Right lobe of liver (tissue), 4 donors: ENCODE measurements around the gene PREX1.

ENCODE experiments used
- POLR2A ChIP-seq: fragments of 450-650 bp; IDR thresholded peaks from one replicate; pipeline ENCODE4 v1.6.1; 2017; ENCODE audit warnings: antibody characterized with exemption, mild to moderate bottlenecking
- TF ChIP-seq, protein P1 (sequence below), 4 donors: fragments of 200-600 bp in 3 of 4; fragments of 450-650 bp in 1 of 4; IDR thresholded peaks; one replicate each; pipeline versions ENCODE4 v1.5.1 to v1.8.0; 2016 to 2022; ENCODE audit warnings: antibody characterized with exemption in 4 of 4, mild to moderate bottlenecking in 2 of 4
- donor health status: DM: no; HTN: no; CAD: no.
- donor health status: DM: no; HTN: no; CAD: no.
- donor health status: DM: no; HTN: yes; CAD: no.

DNA sequence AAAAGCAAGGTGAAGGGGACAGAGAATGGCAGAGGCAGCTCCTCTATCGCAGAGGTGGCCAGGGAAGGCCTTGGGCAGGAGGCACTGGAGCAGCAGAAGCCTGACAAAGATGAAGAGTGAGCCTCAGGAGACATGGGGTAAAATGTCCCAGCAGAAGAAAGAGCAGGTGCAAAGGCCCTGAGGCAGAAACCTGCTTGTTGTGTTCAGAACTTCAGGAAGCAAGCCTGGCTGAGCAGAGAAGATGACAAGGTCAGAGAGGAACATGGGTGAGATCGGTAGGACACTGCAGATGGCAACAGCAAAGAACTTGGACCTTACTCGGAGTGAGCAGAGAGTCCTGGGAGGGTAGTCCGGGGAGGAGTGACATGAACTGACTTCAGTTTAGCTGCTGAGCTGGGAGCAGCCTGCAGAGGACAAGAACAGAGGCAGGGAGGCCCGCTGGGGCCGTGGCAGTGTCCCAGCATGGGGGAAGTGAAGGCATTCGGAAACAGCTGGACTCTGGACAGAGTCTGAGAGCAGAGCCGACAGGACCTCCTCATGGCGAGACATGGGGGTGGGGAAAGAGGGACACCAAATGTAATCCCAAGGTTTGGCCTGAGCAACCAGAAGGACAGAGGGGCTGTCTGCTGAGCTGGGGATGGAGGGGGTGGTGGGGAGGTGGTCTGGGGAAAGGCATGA, 106.3 kb downstream of the PREX1 start:
- TF ChIP-seq, protein P1, sequence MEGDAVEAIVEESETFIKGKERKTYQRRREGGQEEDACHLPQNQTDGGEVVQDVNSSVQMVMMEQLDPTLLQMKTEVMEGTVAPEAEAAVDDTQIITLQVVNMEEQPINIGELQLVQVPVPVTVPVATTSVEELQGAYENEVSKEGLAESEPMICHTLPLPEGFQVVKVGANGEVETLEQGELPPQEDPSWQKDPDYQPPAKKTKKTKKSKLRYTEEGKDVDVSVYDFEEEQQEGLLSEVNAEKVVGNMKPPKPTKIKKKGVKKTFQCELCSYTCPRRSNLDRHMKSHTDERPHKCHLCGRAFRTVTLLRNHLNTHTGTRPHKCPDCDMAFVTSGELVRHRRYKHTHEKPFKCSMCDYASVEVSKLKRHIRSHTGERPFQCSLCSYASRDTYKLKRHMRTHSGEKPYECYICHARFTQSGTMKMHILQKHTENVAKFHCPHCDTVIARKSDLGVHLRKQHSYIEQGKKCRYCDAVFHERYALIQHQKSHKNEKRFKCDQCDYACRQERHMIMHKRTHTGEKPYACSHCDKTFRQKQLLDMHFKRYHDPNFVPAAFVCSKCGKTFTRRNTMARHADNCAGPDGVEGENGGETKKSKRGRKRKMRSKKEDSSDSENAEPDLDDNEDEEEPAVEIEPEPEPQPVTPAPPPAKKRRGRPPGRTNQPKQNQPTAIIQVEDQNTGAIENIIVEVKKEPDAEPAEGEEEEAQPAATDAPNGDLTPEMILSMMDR (IDR thresholded peaks at IDR 0.05), result no peak
- no peak for TF ChIP-seq POLR2A
